NOMO-1 treated with DMSO at 0.1 percent for 48 hours (cell line): ENCODE results near the gene SPIRE1.
"Not testable (repeated sequence)": the region's sequence is repeated elsewhere in the genome, so short reads cannot be mapped to it uniquely, and the experiment has no call there.

Experiments used
- DNase-seq: peaks from one replicate; lab custom pipeline; 2025; ENCODE audit not compliant: unreplicated experiment; lab: John Stamatoyannopoulos, UW

The SPIRE1 gene

DNA sequence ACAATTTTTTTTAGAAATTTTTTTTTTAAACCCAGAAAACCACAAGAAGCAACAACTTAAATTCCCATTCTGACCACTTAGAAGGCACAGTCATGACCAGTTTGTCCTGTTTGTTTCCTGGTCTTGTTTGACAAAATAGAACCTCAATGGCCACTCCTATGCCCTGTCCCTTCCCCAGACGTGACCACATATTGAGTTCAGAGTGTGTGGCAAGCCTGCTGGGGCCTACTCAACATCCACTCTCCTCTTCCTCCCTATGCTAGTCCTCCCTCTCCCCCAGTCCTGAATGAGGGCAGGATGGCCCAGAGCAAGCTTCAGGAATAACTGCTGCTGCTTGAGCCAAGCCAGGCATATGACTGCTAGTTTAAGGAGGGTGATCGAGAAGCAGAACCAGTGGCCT, 160.6 kb downstream of the SPIRE1 start:
- no peak for DNase-seq

GRCh38 chr18:12492907-12493306, 165.0 kb downstream of the SPIRE1 start:
- DNase-seq, result no peak

- DNase-seq, result no peak
These were observed 166.1 kb downstream of the SPIRE1 start for GRCh38 chr18:12491611-12492435.

DNA sequence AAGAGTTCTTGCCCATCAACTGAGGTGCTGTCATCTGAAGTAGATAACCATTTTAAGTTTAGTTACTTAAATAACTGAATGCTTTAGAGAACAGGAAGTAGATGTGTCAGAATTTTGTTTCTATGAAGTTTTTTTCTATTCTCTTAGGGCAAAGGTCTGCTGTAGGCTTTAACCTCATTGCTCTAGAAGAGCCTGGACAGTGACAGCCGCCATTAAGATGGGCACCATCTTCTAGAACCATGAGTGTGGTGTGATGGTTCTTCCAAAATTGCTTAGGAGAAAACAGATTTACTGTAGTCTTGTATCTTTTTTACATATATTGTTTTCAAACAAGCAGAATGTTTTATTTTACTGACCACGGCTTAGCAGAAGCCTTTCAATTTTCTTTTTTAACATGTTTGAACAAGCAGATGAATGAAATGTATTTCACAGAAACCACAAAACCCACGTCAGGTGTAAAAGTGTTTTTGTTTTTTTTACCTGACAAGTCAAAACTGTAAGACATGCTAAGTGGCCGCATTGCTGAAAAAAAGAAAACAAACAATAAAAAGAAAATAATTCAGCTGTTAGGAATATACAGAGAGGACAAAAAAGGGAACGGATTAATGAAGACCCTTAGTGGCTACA, 172.3 kb downstream of the SPIRE1 start:
- no peak for DNase-seq

DNA sequence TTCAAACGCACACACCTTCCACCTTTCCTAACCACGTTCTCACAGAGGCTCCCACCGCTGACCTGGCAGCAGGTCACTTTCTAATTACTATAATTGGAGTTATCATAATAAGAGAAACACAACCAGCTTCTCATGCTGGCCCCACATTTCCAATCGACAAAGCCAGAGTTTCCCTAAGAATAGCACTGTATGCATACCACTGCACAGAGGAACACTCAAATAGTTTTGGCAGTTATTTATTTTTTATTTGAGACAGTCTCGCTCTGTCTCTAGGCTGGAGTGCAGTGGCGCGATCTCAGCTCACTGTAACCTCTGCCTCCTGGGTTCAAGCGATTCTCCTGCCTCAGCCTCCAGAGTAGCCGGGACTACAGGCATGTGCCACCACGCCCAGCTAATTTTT, 176.0 kb downstream of the SPIRE1 start:
- not testable (repeated sequence) for DNase-seq

- no peak for DNase-seq
These were observed 177.9 kb downstream of the SPIRE1 start for GRCh38 chr18:12479982-12480381.

GRCh38 chr18:12479536-12479935, 178.4 kb downstream of the SPIRE1 start:
- DNase-seq, result no peak

DNA sequence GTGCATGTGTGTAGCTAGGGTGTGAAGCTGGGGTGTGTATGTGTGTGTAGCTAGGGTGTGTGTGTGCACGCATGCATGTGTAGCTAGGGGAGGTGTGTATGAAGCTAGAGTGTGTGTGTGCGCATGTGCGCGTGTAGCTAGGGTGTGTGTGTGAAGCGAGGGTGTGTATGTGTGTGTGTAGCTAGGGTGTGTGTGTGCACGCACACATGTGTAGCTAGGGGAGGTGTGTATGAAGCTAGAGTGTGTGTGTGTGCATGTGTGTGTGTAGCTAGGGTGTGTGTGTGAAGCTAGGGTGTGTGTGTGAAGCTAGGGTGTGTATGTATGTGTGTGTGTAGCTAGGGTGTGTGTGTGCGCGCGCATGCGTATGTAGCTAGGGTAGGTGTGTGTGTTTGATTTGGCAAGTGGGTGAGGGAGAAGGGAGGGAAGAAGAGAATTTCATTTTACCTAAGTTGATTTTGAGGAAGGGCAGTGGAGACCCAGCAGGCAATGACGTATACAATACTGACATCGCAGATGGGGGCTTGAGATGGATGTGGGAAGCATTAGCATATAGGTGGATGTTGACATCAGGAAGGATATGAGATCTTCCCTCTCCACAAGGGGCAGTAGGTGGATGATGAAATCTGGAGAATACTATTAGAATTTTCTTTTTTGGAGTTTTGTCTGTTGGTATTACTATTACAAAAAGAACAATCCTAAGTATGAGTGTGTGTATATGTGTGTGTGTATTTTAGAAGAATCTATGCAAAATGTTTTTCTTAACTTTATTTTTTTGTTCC, 179.4 kb downstream of the SPIRE1 start:
- no peak for DNase-seq

- DNase-seq, result no peak
These were observed 180.3 kb downstream of the SPIRE1 start for GRCh38 chr18:12477606-12478005.

DNA sequence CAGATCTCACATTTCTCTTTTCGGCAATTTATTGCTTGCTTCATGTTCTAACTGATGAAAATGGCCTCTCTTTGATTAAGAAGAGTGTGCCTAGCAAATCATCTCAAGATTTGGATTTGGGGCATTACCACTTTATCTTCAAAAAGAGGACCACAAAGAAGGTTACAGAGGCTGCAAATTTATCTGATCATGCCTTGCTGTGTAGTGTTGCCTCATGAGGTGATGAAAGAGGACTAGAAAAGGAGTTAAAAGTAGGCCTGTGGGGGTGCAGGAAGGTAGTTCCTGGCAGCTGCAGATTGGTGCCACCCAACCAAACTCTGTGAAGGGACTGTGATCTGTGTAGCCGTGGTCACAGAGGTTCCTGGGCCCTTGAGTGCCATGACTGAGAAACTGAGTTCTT, 181.0 kb downstream of the SPIRE1 start:
- no peak for DNase-seq

- DNase-seq, result no peak
These were observed 183.0 kb downstream of the SPIRE1 start for GRCh38 chr18:12474876-12475275.

DNA sequence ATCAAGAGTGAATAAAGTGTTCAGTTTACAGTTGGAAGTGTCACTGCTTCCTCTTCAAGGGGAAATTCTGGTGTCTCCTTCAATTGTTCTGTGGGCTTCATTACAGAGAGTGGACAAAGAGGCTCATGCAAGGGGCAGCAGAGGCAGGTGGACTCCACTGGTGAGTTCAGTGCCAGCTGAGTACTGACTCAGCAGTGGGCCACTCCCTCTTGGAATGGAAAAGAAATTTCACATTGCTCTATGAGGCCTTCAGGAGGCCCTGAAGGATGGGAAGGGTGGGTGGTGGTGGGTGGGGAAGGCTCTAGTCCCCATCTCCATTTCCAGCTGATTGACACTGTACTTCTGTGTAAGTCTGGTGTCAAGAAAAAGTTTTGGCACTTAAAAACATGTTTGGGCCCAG, 183.8 kb downstream of the SPIRE1 start:
- DNase-seq, result no peak

- no peak for DNase-seq
These were observed 187.4 kb downstream of the SPIRE1 start for GRCh38 chr18:12470382-12471075.

DNA sequence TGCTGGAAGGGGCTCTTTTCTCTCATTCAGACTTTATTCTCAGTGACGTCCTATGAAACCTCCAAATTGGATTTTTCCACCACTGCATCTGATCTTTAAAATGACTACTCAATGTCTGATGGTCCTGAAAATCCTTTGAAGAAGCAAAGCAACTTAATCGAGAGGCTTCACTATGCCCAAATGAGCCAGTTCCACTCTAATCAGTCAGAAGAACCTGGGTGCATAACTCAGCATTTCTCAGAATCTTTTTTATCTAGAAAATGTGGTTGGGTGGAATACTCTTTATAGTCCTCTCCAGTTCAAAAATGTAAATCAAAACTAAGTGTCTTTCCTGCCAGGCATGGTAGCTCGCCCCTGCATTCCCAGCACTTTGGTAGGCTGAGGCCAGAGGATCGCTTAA, 189.5 kb downstream of the SPIRE1 start:
- DNase-seq, result no peak

GRCh38 chr18:12464731-12465130, 193.2 kb downstream of the SPIRE1 start:
- no peak for DNase-seq

DNA sequence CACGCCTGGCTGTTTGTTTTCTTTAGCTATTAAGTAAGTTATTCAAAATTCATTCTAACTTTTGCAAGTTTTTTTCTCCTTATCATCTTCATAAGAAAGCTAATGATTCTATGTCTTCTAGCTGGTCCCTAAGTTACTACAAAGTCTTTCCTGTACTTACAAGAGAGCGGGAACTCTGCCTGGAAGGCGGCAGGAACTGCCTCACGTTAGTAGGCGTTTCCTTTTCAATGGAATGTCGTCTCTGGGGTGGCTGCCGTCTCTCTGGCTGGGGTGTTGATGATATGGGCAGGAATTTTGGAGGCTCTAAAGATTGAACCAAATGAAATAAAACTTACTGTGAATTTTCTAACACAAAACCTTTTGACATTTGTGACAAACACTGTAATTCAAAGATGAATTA, 194.7 kb downstream of the SPIRE1 start:
- no peak for DNase-seq

- DNase-seq, result no peak
These were observed 195.7 kb downstream of the SPIRE1 start for GRCh38 chr18:12462242-12462641.

GRCh38 chr18:12461326-12461725, 196.6 kb downstream of the SPIRE1 start:
- DNase-seq, result no peak

- DNase-seq, result no peak
These were observed 197.0 kb downstream of the SPIRE1 start for GRCh38 chr18:12460874-12461273.

DNA sequence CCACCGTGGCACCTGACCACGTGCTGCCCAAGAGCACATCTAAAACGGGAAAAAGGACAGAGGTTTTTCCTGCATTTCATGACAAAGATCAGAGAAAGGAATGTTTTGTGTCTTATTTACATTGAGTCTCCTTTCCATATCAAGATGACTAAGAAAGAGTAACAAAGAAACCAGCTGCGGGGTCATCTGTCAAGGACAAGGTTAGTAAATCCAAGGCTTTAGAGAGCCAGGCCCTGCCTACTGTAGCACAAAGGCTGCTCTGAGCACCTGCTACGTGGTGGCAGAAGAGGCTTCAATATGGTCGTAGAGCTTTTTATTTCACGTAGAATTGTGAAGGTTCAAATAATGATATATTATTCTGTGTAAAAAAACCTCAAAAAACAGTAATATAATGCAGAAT, 199.1 kb downstream of the SPIRE1 start:
- DNase-seq, result no peak

GRCh38 chr18:12456441-12456840, 201.5 kb downstream of the SPIRE1 start:
- no peak for DNase-seq
